Fibroblast of skin of scalp (primary cell): Measurements from ENCODE around the gene GAB4.

Experiments
- DNase-seq: peaks from one replicate; pipeline ENCODE4 v3.0.0-alpha.2; 2013

GAB4 gene

DNA sequence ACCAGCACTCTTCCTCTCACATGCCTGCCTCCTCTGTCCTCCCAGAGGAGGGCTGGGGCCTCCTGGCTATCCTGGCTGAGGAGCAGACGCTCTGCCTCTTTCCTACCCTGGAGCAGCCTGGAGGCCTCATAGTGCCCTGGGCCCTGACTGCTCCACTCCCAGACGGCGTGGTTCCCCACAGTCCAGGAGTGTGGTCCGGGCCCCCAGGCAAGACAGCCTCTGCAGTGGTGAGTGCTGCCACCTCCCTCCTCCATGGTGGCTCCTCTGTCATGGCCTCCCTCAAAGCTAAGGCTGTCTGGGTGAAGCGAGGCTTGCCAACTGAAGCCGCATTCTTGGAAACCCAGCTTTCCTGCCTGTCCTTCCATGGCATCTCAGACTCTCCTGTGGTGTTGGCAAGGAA, 19.8 kb downstream of the GAB4 start:
- no peak for DNase-seq

- no peak for DNase-seq
Measured at GRCh38 chr22:16987822-16988221, 20.2 kb downstream of the GAB4 start.

DNA sequence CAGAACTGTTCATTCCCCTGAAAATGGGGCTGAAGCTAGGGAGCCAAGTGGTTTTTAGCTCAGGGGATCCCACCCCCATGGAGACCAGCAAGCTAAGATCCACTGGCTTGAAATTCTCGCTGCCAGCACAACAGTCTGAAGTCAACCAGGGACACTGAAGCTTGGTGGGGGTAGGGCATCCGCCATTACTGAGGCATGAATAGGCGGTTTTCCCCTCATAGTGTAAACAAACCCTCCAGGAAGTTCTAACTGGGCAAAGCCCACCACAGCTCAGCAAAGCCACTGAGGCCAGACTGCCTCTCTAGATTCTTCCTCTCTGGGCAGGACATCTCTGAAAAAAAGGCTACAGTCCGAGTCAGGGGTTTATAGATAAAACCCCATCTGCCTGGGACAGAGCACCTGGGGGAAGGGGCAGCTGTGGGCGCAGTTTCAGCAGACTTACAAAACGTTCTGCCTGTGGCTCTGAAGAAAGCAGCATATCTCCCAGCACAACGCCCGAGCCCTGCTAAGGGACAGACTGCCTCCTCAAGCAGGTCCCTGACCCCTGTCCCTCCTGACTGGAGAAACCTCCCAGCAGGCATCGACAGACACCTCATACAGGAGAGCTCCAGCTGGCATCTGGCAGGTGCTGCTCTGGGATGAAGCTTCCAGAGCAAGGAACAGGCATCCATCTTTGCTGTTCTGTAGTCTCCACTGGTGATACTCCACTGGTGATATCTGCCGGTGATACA, 32.7 kb downstream of the GAB4 start:
- DNase-seq: no peak

DNA sequence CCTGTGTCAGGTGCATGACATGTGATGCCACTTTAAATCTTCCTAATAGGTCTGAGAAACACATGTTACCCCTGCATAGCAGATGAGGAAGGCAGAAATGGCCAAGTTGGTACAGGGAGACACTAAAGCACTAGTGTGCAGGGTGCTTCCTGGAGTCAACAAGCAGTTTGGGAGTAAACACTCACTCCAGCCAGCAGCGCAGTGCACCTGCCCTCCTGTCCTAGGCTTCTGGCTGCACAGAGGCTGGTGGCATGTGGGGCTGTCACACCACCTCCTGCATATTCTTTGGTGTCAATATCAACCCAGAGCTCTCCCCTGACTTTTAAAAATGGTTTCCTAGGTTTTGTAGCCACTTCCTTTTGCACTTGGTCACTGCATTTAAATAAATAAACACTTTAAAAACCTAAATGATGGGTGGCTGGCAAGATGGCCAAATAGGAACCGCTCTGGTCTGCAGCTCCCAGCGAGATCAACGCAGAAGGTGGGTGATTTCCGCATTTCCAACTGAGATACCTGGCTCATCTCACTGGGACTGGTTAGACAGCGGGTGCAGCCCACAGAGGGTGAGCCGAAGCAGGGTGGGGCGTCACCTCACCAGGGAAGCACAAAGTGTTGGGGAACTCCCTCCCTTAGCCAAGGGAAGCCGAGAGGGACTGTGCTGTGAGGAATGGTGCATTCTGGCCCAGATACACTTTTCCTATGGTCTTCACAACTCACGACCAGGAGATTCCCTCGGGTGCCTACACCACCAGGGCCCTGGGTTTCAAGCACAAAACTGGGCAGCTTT, 33.5 kb downstream of the GAB4 start:
- DNase-seq: no peak

- no peak for DNase-seq
Measured at GRCh38 chr22:16973591-16974297, 34.3 kb downstream of the GAB4 start.

- no peak for DNase-seq
Measured at GRCh38 chr22:16972311-16972710, 35.7 kb downstream of the GAB4 start.

- DNase-seq: no peak
Measured at GRCh38 chr22:16970446-16970845, 37.6 kb downstream of the GAB4 start.

DNA sequence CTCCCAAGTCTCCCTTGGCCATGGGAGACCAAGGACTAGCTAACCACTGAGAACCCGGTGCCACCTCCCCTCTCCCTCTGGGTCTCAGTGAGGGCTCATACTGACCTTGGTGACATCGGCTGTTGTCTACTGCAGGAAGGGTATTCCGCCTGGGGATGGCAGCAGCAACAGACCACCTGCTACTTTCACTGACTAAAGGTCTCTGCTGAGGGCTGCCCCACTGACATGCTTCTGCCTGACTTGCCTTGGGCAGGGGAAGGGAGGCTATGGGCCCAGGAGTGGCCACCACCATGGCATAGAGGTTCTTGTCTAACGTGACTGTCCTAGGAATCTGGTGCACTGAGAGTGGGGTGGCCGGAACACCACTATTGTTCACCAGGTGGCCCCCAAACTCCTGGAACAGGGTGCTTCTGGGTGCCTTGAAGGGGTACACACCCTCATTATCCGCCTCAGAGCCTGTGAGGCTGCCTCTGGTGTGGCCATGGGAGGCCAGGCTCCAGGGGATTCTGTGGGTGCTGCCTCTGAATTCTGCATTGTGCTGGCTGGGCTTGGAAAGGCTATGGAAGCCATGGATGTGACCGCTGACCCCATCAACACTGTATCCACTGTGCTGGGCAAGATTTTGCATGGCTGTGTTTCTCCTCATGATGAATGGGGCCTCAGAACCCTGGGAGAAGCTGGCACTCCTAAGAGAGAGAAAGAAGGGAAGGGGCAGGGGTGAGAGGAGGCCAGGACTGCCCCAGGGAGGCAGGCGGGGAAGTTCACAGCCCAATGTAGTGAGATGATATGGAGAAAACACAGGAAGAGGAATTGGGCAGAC, 38.3 kb downstream of the GAB4 start:
- DNase-seq: no peak

- no peak for DNase-seq
Measured at GRCh38 chr22:16968218-16968595, 39.8 kb downstream of the GAB4 start.

DNA sequence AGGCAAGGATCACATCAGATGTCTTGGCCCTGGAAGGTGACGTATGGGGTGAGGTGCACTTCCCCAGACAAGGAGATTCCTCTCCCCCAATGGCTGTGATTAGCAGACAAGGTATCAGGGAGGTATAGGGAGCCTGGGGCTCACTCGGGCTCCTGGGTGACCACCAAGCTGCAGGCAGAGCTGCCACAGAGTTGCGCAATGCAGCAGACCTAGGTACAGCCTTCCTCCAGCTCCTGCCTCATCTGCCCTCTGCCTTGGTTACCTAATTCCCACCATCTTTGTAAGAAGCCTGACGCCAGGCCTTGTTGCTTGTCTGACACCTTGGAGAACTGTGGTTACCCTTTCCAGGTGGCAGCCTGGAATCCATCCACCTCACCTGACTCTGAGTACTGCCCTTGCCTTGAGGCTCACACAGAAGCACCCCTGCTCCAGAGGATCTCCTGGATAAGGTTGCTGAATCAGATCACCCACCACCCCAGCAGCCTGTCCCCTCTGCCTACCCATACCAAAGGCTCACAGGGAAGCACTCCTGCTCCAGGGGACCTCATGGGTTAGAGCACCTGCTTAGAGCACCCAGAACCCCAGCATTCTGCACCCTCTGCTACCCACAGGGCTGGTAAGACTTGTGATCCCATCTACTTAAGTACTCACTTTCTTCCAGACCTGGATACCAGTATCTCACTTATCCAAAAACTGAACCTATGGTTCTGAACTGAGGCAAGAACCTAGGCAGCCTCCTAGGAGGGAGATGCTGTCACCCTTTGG, 40.4 kb downstream of the GAB4 start:
- DNase-seq: no peak

DNA sequence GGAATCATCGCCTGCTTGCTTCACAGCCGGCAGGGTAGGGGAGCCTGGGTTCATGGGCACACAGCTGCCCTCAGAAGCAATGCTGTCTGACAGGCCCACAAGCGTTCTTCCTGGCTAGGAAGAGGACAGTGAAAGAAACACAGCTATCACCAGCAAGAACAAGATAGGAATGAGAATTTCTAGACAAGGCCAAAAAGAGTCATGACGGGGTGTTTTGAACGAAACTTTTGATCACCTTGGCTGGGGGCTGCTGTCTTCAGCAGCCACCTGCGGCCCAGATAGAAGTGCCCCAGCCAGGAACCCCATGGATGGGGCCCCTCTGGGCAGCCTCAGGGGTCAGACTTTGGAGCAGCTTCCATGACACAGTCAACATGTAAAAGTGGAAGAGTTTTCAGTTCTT, 41.8 kb downstream of the GAB4 start:
- DNase-seq: no peak

GRCh38 chr22:16965560-16965959, 42.5 kb downstream of the GAB4 start:
- DNase-seq: no peak

DNA sequence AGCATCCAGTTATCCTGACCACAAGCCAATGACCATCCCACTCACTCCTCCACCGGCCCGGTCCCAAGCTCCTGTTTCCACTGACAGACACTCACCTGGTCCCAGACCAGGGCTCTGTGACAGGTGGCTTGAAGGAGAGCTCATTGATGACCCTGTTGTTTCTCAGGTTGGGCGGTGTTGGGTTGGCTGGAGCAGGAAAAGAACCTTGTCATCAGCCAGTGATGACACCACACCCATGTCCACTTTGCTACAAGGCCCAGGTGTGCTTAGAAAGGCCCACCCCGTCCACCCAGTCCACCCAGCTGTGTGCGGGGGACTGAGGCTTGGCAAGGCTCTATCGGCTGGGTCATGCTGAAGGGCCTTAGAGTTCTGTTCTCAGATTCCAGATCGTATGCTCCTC, 42.9 kb downstream of the GAB4 start:
- DNase-seq: no peak

GRCh38 chr22:16964366-16964765, 43.7 kb downstream of the GAB4 start:
- no peak for DNase-seq

GRCh38 chr22:16963189-16963945, 44.7 kb downstream of the GAB4 start:
- DNase-seq: no peak

DNA sequence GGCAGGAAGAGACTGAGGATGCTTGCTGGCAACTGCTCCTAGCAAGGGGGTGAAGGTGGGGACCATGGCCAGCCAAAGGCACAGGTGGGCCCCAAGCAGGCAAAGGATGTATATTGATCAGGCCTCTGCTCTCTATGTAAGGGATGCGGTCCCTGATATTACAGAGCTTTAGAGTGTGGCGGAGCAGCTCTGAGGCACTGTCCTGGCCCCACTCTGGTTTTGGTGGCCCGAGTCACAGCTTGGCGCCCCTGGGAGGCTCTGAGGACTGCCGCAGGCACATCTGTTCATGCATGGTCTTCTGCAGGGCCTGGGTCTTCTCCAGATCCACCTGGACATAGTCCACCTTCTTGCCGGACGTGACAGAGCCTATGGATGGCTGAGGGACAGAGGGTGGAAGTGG, 45.5 kb downstream of the GAB4 start:
- DNase-seq: no peak

DNA sequence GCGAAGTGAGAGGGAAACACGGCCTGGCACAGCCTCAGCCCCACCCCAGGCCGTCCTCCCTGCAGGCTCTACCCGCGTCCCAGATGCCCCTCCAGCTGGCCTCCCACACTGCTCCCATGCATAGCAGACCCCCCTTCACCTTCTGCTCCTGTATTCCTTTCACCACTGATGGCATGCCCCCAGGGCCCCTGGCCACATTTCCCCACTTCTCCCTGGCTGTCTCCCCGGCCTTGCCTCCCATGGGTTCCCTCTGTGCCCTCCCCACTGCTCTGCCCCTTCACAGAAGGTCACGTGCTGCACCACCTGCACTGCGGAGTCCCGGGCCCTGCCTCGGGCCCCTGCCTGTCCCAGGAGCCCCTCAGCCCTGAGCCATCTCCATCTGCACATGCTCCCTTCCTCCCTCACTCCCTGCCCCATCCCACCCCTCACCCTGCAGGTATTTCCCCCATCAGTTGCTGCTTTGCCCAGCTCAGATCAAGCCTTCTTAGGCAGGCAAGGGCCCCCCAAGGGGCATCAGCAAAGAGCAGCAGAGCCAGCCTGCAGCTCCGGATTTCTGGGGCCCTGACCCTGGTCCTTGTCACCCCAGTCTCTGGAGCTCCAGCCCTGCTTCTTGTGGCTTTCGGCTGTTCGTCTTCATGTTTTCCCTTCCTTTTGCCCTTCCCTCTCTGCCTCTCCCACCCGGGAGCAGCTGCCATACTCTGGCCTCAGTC, 46.4 kb downstream of the GAB4 start:
- no peak for DNase-seq

DNA sequence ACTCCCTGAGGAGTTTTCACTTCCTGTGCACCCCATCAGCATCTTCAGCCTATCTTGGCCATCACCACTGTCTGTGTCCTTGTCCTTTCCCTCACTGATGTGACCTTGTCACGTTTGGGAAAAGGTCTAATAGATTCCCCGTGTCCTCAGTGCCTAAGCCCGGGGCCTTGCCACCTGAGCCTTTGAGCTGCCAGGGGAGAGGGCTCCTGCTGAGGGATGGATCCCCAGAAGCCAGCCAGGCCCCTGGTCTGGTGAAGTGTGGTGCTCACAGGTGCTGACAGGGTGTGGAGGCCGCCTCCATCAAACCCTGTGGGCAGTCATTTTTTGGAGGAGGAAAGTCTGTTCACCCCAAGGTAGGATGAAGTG, 47.2 kb downstream of the GAB4 start:
- no peak for DNase-seq

GRCh38 chr22:16960220-16960883, 47.7 kb downstream of the GAB4 start:
- DNase-seq: no peak

DNA sequence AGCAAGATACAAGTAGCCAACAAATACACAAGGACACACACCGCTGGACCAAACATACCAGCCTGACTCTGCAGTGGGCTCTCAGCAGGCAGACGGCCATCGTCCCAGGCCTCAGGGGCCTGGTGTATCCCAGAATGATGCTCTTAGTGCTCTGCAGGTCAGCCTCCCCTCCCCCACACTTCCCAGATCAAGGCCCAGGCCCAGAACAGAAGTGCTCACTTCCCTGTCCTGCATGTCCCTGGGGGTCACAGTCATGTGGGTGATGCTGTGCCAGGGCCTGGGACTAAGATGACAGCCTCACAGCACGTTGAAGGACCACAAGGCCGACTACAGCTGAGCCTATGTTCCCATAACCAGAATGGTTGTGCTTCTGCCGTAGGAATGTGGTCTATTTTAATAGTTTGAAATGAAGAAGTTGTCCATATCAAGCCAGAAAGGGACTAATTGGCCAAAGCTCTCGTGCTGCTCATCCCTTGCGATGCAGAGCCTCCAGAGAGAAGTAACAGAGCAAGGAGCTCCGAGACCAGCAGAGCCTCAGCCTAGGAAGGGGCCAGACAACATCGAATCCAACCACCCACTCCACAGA, 48.6 kb downstream of the GAB4 start:
- DNase-seq: no peak
